ENCODE results near the gene ISL2.

ISL2 gene

DNA sequence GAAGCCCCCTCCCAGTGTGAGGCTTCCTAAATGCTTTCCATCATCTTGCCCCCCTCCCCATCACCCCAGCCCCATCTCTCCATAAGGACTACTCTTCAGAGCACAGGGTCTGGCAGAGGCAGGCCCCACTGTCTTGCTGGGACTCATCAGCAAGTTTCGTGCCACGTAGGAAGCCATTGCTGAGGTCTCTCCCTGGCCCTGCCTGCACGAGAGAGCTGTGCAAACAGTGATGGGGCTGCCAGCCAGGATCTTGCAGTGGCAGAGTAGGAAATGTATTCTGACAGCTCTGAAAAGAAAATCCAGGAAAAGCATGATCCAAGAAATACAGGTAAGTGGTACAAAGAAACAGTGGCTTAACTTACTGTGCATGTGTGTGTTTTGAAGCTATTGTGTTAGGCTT is 22.6 kb downstream of the ISL2 start:
- Mint-ChIP-seq H3K9me3 (no peaks in the 10 kb centered on the region), H3K4me1 (no peaks in the 10 kb centered on the region), H3K27ac (no peak overlapping the region), H3K36me3 (peaks cover 10 to 12% of the 10 kb centered on the region in 2 donors), H3K4me3 (no peak overlapping the region), H3K27me3 (no peaks in the 10 kb centered on the region)
- ATAC-seq (replicated peaks) (no peak), DNase-seq (no peak)

DNA sequence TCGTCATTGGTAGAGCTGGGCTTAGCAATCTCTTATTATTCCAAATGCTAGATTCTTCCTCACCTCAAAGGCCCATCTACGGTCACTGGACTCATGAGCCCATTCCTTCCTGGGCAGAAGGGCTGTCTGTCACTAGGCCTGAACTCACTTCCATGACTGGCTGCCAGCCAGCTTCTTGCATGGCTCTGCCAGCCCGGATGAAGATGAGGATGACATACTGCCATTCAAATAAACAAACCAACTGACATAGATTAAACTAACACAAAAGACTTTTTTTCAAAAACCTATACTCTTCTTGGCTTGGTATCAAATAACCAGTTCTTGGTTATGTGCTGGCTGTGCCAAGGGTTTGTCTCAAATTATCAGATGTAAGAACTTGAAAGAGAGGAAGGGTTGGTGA is 23.8 kb downstream of the ISL2 start:
- peaks cover 12 to 16% of the 10 kb centered on the region in 2 donors for H3K36me3 Mint-ChIP-seq
- no peaks in the 10 kb centered on the region for H3K4me1 Mint-ChIP-seq
- no peaks in the 10 kb centered on the region for H3K9me3 Mint-ChIP-seq
- no peak overlapping the region for H3K4me3 Mint-ChIP-seq
- DNase-seq, result no peak
- H3K27me3 Mint-ChIP-seq, result no peaks in the 10 kb centered on the region
- H3K27ac Mint-ChIP-seq, result no peak overlapping the region
- no peak for ATAC-seq (replicated peaks)

DNA sequence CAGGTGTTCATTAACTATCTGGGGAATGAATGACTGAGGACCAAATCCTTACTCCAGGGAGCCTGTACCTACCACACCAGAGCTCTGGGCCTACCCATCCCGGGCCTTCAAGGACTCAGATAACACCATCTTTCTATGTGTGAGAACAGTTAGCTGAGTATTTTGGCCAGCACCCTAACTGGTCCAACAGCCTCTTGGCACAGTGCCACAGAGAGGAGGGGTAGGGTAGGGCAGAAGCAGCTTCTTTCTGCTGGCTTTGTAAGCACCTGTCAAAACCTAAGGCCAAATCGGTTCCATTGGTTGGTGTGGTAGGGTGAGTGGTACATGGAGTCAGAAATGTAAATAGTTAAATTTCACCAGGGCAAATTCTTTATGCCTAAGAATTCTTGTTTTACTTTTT is 26.7 kb downstream of the ISL2 start:
- H3K4me1 Mint-ChIP-seq, result no peaks in the 10 kb centered on the region
- DNase-seq (no peak), ATAC-seq (replicated peaks) (no peak)
- H3K27ac Mint-ChIP-seq, result no peak overlapping the region
- H3K27me3 Mint-ChIP-seq, result no peaks in the 10 kb centered on the region
- no peak overlapping the region for H3K4me3 Mint-ChIP-seq
- no peaks in the 10 kb centered on the region for H3K9me3 Mint-ChIP-seq
- peaks cover 8 to 12% of the 10 kb centered on the region in 2 donors for H3K36me3 Mint-ChIP-seq

DNA sequence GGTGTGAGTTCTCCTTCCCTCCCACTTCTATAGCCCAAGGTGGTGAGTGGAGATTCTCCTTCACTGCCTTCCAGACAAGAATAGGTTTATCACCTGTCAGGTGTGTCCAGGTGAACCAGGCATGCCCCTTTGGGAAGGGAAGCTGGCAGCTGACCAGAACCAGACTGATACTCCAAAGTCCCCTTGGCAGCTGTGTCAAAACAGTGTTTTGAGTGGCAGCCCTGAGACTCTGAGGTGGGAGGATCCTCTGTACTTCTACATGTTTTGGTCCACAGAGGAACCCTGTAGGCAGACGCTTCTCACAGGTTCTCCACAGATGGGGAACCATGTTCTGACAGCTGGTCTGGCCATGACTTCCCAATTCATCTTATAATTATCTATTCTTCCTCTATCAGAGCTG is 30.1 kb downstream of the ISL2 start:
- no peak for DNase-seq
- Mint-ChIP-seq H3K36me3 (peaks cover 2 to 9% of the 10 kb centered on the region in 2 donors), H3K9me3 (no peaks in the 10 kb centered on the region), H3K4me1 (no peaks in the 10 kb centered on the region), H3K4me3 (no peak overlapping the region), H3K27me3 (no peaks in the 10 kb centered on the region), H3K27ac (no peak overlapping the region)
- no peak for ATAC-seq (replicated peaks)

DNA sequence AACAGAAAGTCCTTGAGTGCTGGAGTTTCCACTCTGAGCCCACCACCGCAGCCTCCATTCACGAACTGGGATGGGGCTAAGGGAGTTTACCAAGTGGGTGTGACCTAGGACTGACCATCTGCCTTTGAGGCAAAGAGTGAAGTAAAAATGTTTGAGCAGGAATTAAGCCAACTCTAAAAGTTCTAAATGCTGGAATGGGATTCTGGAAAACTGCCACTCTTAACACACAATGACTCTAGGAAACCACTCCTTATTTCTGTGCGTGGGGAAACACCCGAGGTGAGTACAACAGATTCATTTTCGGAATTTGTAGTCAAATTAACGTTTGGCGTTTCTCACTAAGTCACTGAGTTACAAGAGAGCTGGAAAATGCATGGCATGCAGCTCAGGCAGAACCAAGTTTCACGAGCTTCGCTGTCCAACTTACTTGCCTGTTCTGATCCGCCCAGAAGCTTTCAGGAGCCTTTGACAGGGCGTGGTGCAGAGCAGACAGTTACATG is 31.6 kb downstream of the ISL2 start:
- ATAC-seq (replicated peaks) (no peak), DNase-seq (no peak)
- Mint-ChIP-seq H3K27ac (no peak overlapping the region), H3K36me3 (peaks cover 7 to 18% of the 10 kb centered on the region in 2 donors), H3K27me3 (no peaks in the 10 kb centered on the region), H3K4me1 (no peaks in the 10 kb centered on the region), H3K9me3 (no peaks in the 10 kb centered on the region), H3K4me3 (no peak overlapping the region)

DNA sequence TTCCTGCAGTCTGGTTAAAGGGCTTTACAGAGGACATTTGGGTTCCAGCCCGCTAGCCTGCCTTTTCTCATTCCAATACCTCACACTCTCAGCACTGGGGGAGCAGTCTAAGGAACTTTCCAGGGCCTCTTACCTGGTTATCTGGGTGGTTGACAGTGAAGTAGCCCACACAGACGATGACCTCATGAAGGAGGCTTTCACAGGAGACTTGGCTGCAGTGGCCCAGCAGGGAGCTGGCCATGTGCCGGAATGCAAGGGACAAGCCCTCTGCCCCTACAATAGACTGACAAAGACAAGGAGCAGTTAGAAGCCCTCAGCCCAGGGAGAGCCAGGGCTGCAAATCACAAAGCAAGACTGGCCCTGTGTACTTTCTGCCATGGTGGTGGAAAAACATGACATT is 39.5 kb downstream of the ISL2 start:
- Mint-ChIP-seq H3K4me1 (no peaks in the 10 kb centered on the region), H3K4me3 (no peak overlapping the region), H3K27me3 (no peaks in the 10 kb centered on the region), H3K36me3 (peaks cover 28 to 33% of the 10 kb centered on the region in 2 donors), H3K27ac (no peak overlapping the region), H3K9me3 (no peaks in the 10 kb centered on the region)
- DNase-seq (no peak), ATAC-seq (replicated peaks) (no peak)

DNA sequence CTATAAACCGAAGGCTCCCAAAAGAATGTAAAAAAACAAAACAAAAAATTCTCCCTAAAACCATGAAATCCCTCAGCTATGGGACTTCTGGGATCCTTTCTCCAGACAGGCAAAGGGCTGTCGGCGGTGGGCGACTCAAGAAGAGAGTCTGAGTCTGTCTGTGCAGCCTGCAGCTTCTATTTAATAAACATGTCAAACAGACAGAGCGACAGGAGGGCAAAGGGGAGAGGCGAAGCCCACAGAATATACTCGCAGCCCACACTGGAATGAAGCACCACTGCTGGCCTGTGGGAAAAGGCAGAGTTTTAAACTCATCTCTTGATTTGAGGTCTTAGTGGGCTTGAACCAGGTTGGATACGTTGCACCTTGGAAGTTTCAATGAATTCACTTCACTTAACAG is 40.2 kb downstream of the ISL2 start:
- no peak overlapping the region for H3K27ac Mint-ChIP-seq
- no peaks in the 10 kb centered on the region for H3K27me3 Mint-ChIP-seq
- ATAC-seq (replicated peaks) (no peak), DNase-seq (no peak)
- H3K4me1 Mint-ChIP-seq, result no peaks in the 10 kb centered on the region
- peaks cover 27 to 35% of the 10 kb centered on the region in 2 donors for H3K36me3 Mint-ChIP-seq
- H3K4me3 Mint-ChIP-seq, result no peak overlapping the region
- no peaks in the 10 kb centered on the region for H3K9me3 Mint-ChIP-seq

DNA sequence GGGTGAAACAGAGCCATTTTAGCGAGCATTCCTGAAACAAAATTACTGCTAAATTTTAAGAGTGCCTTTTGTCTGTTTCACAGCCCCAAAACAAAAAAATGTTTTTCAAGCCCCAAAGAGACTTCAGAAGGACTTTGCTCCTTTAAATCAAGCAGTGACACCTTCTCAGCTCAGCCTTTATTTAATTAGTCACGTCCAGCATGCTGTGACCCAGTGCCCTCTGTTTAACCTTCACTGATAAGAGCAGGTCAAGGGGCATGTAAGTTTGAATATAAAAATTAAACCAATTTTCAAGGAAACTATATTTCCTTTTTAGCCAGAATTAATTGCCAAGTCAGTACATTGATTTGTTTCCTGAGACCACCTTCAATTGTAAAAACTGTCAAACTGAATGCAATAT is 40.6 kb downstream of the ISL2 start:
- H3K4me3 Mint-ChIP-seq, result no peak overlapping the region
- H3K27ac Mint-ChIP-seq, result no peak overlapping the region
- no peaks in the 10 kb centered on the region for H3K27me3 Mint-ChIP-seq
- H3K4me1 Mint-ChIP-seq, result no peaks in the 10 kb centered on the region
- H3K9me3 Mint-ChIP-seq, result no peaks in the 10 kb centered on the region
- ATAC-seq (replicated peaks), result no peak
- no peak for DNase-seq
- H3K36me3 Mint-ChIP-seq, result peaks cover 23 to 31% of the 10 kb centered on the region in 2 donors

DNA sequence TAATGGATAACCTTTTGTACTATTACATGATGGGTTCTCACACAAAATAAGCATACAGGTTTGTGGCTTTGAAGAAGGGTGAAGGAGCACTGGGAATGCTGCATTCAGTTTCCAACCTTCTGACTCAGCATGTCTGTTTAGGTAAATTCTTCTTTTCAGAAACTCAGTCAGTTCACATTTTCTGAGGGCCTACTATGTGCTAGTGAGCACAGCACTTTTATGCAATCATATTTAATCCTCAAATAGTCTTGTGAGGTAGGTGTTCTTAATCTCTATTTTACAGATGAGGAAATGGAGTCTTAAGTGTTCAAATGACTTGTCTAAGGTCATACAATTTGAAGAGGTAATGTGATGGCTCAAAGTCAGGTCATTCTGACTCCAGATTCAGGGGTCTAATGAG is 41.2 kb downstream of the ISL2 start:
- Mint-ChIP-seq H3K27ac (no peak overlapping the region), H3K4me3 (no peak overlapping the region), H3K27me3 (no peaks in the 10 kb centered on the region), H3K9me3 (no peaks in the 10 kb centered on the region), H3K4me1 (no peaks in the 10 kb centered on the region), H3K36me3 (peaks cover 21 to 29% of the 10 kb centered on the region in 2 donors)
- DNase-seq (no peak), ATAC-seq (replicated peaks) (no peak)

DNA sequence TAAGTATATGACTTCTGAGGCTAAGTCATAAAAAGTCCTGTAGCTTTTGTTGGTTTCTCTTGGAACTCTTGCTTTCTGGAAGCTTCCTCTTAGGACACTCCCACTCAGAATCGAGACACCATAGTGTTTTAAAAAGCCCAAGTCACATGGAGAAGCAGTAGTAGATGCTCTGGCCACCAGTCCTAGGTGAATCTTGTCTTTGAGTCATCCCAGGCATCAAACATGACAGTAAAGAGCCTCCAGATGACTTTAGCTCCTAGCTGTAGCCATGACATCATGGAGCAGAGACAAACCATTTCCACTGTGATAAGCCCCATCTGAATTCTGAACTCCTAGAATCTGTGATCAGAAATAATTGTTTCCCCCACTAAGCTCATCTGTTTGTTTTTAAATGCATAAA is 42.1 kb downstream of the ISL2 start:
- no peaks in the 10 kb centered on the region for H3K9me3 Mint-ChIP-seq
- H3K27ac Mint-ChIP-seq, result no peak overlapping the region
- peaks cover 15 to 29% of the 10 kb centered on the region in 2 donors for H3K36me3 Mint-ChIP-seq
- H3K4me3 Mint-ChIP-seq, result no peak overlapping the region
- ATAC-seq (replicated peaks), result no peak
- DNase-seq, result no peak
- H3K4me1 Mint-ChIP-seq, result no peaks in the 10 kb centered on the region
- H3K27me3 Mint-ChIP-seq, result no peaks in the 10 kb centered on the region

DNA sequence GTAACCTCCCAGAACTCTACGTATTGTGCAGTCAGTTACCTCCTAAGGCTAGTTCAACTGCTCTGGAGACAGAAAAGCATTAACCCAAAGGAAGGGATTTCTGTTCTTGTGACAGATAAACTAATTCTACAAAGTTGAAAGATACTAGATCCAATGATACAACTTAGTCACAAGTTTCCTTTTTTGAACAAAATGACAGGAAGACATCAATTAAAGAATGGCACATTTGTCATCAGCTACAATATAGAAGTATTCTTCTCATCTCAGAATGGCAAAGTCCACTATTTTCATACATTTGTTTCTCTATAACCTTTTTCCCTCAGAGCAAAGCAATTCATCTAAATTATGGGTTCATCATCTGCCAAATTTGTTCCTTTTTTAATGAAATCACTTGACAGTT is 43.7 kb downstream of the ISL2 start:
- no peaks in the 10 kb centered on the region for H3K9me3 Mint-ChIP-seq
- peaks cover 12 to 25% of the 10 kb centered on the region in 2 donors for H3K36me3 Mint-ChIP-seq
- ATAC-seq (replicated peaks) (no peak), DNase-seq (no peak)
- H3K4me1 Mint-ChIP-seq, result no peaks in the 10 kb centered on the region
- no peaks in the 10 kb centered on the region for H3K27me3 Mint-ChIP-seq
- no peak overlapping the region for H3K27ac Mint-ChIP-seq
- H3K4me3 Mint-ChIP-seq, result no peak overlapping the region

DNA sequence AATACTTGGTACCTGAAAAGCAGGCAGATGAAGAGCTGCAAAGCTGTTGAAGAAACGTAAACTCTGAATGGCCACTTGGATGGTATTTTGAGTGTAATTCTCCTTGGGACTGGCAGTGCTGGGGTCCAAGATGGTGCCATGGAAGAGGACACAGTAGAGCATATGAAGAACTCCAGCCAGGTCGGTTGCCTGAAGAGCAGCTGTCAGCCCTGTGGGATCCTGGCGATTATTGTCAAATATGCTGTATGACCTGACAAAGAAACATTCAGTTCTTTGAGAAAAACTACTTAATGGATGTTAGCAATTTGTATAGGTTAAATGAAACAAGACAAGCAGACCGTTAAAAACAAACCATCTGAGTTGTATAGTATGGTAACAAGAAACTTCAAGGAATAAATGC is 44.8 kb downstream of the ISL2 start:
- peaks cover 12 to 28% of the 10 kb centered on the region in 2 donors for H3K36me3 Mint-ChIP-seq
- H3K27me3 Mint-ChIP-seq, result no peaks in the 10 kb centered on the region
- DNase-seq (no peak), ATAC-seq (replicated peaks) (no peak)
- no peak overlapping the region for H3K27ac Mint-ChIP-seq
- H3K4me3 Mint-ChIP-seq, result no peak overlapping the region
- no peaks in the 10 kb centered on the region for H3K9me3 Mint-ChIP-seq
- H3K4me1 Mint-ChIP-seq, result no peaks in the 10 kb centered on the region

DNA sequence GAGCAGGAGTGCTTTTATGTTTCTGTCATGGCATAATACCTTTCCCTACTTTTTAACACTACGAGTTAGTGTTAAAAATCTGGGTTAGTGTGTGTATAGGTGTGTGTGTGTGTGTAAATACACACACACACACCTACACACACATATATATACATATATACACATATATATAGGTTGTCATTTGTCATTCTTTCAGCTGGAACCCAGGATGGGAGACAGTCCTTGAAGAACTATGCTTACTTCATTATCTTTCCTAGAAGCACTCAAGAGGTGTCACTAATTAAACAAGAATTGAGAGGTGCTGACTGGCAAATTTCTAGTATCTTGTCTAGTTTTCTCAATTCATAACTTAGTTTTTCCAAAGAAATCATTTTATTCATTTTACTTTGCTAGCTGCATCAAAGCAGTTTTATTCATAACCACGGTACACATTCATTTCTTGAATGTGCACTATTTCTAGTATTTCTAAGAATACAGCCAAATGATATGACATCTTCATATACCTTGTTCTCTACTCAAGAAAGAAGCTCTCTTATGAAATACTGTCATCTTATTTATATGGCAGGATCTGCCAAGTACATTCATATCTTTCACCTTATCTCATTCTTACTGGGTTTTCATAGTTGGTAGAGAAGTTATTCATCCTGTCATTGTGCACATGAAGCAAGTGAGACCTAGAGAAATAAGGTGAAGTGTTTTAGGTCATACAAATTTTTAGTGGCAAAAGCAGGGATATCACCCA is 46.6 kb downstream of the ISL2 start:
- Mint-ChIP-seq H3K4me1 (no peaks in the 10 kb centered on the region), H3K27ac (no peak overlapping the region), H3K36me3 (peaks cover 14 to 31% of the 10 kb centered on the region in 2 donors), H3K4me3 (no peak overlapping the region), H3K27me3 (no peaks in the 10 kb centered on the region), H3K9me3 (no peaks in the 10 kb centered on the region)
- DNase-seq (no peak), ATAC-seq (replicated peaks) (no peak)

DNA sequence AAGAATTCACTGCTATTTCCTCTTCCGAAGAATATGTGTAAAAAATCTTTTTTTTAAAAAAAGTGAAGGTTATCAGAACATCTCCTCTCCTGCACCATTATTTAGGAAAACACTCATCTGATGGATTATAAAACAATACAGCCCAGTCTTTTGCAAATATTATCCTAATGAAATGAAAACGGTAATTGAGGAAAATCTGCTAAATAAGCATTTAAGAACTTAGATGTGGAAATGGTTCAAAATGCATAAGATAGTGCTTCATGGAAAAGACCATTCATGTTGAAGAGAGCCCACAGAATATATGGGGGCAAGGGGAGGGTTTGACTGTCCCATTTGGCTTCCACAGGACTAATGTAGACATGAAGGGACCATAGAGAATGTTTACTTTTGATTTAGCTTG is 47.8 kb downstream of the ISL2 start:
- Mint-ChIP-seq H3K36me3 (peaks cover 14 to 28% of the 10 kb centered on the region in 2 donors), H3K27ac (no peak overlapping the region), H3K27me3 (no peaks in the 10 kb centered on the region), H3K4me3 (no peak overlapping the region), H3K9me3 (peaks cover 0 to 1% of the 10 kb centered on the region in 2 donors), H3K4me1 (no peaks in the 10 kb centered on the region)
- DNase-seq, result no peak
- ATAC-seq (replicated peaks), result no peak

DNA sequence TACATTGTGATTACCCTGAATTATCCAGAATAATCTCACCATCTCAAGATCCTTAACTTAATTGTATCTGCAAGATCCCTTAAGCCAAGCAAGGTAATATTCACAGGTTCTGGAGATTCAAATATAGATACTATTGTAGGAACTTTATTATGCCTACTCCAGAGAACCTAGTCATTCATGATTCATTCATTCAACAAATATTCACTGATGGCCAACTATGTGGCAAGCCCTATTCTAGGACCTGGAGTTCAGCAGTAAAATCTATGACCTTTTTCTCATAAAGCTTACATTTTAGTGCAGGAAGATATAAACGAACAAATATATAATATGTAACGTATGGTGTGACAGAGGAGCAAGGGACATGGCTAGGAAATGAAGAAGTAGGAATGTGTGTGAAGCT is 49.6 kb downstream of the ISL2 start:
- peaks cover 0 to 1% of the 10 kb centered on the region in 2 donors for H3K9me3 Mint-ChIP-seq
- H3K4me3 Mint-ChIP-seq, result no peak overlapping the region
- H3K4me1 Mint-ChIP-seq, result no peaks in the 10 kb centered on the region
- H3K36me3 Mint-ChIP-seq, result peaks cover 10 to 18% of the 10 kb centered on the region in 2 donors
- no peak overlapping the region for H3K27ac Mint-ChIP-seq
- no peak for DNase-seq
- no peaks in the 10 kb centered on the region for H3K27me3 Mint-ChIP-seq
- no peak for ATAC-seq (replicated peaks)
